HG02759 (cell line): Measurements from ENCODE around the gene IQGAP3.

ENCODE experiments used
- ATAC-seq: cut with Tn5 transposase; IDR thresholded peaks from one replicate; pipeline ENCODE4 v1.9.1; 2021; ENCODE audit warnings: mild to moderate bottlenecking, moderate library complexity; ENCODE audit not compliant: unreplicated experiment

Gene IQGAP3

DNA sequence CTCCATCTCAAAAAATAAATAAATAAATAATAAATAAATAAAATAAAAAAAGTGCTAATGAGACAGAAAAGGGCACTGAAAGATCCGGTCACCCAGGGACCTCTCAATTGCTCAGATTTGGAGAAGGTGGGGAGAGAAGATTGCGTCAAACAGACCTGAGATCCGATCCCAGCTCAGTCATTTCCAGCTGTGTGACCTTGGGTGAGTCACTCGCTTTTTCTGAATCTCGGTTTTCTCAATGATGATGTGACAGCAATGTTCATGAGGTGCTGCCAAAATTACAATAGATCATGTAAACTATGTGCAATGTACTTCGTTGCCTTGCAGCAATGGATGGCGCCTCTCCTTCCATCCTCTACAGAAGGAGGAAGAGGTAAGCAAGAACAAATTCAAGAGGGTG lies 60.7 kb downstream of the IQGAP3 start:
- no peak for ATAC-seq

DNA sequence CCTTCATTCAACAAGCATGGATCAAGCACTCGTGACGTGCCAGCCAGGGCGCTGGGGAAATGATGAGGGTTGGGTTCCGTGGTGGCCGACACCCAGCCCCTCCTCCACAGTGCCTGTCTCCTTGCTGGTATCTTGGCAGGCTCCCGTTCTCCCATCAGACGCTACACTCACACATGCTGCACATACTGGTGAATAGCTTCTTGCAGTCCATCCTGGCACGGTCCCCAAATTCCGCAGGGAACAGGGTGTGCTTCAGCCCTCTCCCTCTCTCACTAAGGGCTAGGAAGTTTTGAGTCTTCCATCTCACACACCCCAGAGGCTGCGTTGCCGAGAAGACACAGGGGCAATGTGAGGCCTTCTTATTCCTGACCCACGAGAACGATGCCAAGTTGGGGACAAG lies 61.7 kb downstream of the IQGAP3 start:
- ATAC-seq, result no peak

DNA sequence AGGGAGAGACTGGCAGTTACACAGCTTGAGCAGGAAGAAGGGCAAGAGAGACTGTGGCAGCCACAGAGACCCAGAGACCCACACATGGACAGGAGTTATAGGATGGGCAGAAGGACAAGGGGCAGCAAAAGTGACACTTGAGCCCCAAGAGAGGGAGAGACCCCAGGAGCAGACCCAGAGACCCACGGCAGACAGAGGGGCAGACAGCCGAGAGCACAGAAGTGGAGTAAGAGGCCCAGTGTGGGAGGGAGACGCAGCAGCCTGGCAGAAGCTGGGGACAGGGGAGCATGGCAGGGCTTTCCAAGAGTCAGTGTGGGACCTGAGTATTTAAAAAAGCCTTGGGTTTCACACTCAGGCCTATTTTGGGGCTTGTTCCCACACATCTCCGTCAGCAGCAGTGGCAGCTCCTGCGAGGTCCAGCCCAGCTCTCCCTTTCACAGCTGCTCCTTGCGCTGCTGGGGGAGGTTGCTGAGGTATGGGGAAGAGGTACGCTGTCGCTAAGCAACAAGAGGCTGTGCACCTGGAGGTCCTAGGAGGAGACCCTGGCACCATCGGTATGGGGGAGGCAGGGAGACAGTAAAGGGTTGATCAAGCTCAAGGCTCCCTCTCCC lies 62.8 kb downstream of the IQGAP3 start:
- ATAC-seq, result no peak

DNA sequence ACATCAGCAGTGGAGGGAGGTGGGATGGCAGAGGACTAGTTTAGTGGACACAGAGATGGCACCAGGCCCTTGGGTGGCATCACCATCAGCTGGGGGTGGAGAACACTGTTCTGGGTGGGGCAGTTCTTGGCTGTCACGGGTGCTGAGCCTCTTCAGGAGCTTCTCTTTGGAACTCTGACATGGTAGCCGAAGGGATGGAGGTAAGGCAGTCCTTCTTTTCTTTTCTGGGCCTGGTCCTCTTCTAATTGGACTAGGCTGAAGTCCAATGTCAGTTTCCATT lies 63.5 kb downstream of the IQGAP3 start:
- ATAC-seq, result no peak

DNA sequence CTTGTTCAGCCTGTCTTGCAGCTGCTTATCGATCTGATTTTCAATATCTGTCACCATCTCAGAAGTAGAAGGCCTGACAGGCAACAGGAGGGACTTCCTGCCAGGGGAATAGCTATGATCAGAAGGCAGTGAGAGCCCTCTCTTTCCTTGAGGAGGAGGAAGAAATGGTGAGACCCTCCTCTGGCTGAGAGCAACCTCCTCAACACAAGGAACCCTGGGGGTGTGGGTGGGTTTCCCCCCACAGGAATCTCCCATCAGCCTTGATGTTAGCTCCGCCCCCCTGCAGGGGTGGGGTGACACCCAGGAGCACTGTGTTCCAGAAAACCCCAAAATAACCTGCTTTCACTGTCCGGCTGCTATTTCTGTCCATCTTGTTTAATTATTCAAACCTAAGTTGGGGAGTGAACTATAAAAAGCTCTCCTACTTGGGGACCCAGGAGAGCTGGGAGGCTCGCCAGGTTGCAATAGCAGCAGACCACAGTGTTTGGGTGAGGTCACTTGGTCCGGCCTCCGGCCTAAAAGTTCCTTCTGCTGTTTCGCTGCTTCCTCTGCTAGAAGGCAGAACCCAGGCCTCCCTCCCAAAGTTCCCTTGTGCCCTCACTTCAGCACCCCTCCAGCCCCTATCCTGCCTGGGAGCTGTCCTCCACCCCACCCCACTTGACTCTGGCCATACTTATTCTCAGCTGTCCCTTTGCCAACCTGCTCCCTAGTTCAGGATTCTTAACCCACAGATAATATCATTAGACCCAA lies 64.0 kb downstream of the IQGAP3 start:
- no peak for ATAC-seq

DNA sequence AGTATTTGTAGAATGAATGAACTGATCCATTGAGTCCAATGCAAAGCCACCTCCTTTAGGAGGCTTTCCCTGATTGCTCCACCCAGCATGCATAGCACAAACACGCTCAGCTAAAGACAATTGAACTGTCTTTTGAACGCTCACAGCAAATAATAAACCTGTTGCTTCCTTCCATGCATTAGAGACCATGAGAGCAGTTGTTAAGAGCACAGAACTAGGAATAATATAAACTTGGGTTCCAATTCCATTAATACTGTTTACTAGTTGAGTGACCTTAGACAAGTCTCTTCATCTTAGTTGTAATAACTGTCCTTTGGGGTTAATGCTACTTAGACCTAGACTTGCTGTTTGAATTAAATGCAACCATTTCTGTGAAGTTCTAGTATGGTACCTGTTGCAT lies 65.9 kb downstream of the IQGAP3 start:
- no peak for ATAC-seq

DNA sequence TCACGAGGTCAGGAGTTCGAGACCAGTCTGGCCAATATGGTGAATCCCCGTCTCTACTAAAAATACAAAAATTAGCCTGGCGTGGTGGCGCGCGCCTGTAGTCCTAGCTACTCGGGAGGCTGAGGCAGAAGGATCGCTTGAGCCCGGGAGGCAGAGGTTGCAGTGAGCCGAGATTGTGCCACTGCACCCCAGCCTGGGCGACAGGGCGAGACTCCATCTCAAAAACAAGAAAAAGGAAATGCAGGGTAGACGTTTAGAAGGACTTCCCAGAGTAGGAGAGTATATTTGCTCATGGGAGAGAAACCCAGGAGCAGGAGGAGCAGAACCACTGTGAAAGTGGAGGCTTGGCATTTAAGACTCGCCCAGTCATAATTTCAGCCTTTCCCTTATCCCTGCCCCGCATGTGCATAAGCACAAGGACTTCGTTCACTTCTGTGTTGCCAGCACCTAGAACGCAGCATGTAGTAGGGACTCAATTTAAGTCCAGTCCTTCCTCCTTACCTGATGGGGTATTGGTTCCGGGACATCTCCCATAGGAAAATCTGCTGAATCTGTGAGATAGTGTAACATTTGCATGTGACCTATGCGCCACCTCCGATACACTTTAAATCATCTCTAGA lies 66.6 kb downstream of the IQGAP3 start:
- ATAC-seq, result no peak

DNA sequence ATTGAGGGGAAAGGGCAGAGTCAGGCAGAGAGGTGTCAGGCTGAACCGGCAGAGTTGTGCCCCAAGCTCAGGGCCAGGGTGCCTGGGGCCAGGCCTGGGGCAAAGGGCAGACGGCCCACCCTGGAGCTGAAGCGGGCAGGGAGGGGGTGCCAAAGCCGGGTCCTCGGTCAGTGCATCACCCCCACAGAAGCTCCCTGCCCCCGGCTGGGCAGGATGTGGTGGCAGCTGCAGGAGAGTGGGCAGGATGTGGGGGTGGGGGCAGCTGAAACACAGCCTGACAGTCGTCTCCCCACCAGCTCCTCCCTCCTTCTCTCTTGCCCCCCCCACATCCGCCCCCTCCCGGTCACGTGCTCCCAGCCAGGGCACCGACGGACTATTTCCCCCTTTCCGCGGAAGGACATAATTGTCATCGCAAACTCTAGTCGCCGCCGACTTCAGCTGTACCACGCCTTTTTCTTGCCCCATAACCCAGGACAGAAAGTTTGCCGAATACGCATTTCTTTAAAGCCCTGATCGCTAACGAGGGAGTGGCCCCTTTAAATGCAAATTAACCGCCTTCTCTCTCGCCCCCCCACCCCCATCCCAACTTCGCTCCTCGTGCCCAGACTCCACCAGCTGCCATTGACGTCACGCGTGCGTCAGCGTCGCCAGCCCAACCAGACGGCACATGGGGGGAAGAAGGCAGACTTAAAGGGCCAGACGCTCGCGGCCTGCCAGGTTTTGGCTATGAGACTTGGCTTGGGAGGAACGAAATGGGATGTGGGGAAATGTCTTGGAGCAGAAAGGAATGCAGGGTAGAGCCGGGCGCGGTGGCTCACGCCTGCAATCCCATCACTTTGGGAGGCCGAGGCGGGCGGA lies 67.3 kb downstream of the IQGAP3 start:
- peak; percentile 39 for ATAC-seq

DNA sequence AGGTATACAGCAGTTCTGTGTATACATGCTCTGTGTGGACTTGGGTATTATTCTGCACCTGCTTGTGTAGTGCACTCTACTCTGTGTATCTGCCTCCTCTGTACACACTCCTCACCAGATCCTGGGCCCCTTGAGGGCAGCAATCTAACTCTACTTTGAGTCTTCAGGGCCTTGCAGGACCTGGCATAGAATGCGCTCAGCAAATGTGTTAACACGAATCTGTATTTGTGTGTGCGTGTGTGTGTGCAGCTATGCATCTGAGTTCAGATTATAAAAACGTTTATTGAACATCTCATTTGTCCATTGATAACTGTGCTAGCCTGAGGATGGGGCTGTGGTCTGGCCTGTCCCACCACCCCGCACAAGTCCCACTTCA lies 67.9 kb downstream of the IQGAP3 start:
- ATAC-seq, result no peak

DNA sequence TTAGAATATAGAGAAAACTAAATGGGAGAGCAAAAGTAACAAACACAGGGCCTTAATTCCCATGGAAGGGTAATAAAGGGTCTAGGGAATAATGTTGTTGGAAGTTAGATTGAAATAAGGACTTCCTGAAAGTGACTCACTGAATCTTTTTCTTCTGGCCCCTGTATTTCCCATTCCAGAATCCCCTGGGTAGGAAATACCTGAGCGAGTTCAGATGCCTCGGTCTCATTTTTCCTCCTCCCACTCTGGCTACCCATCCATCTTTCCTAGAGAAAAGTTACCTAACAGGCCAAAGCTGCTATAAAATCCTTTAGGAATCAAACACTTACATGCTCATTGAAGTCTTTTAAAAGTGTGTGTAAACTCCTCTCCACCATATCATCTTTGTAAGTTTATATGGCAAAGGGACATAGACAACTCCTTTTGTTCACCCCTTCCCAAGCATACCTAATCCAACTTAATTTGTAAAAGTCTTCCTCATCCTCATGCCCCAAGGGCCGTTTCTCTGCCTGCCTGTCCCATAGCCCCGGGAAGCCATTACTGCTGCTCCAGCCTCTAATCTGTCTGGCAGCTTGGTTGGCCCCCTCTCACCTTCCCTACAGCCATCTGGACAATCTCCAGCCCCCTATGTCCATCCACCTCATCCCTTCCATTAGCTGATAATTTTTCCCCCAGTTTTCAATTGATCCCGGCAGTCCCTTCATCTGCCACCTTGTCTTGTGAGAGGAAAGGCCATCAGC lies 68.5 kb downstream of the IQGAP3 start:
- ATAC-seq, result no peak

DNA sequence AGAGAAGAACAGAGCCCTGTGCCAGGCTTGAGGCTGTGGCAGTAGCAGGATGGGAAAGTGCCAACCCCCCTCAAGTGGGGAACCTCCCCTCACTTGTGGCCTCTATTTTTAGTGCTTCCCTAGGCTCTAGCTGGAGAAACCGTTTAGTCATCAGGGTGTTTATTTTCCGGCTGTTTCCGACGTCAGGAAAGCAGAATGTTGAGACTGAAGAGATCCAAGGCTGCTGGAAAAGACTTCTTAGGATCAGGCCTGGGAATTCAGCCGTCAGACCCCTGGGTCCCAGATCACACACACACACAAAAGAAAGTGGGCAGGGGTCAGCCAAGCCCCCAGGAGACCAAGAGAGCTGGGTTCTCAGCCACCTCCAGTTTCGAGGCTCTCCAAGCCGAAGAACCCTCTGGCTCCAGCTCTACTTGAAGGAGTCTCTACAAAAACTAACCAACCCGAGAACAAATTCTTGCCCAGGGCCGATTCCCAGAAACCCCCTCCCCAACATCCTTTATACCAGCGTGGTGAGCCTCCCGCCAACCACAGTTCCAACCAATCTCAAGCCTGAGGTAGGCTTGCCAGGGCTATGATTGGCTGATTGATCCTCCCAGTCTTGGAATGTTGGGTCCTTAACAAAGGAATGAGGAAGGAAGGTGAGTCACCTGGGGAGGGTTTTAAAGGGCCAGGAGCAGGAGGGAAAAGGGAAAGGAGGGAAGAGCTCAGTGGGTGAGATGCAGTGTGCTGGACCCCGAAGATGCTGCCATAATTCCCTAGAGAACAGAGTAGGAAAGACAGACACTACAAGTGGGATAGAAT lies 69.3 kb downstream of the IQGAP3 start:
- no peak for ATAC-seq

DNA sequence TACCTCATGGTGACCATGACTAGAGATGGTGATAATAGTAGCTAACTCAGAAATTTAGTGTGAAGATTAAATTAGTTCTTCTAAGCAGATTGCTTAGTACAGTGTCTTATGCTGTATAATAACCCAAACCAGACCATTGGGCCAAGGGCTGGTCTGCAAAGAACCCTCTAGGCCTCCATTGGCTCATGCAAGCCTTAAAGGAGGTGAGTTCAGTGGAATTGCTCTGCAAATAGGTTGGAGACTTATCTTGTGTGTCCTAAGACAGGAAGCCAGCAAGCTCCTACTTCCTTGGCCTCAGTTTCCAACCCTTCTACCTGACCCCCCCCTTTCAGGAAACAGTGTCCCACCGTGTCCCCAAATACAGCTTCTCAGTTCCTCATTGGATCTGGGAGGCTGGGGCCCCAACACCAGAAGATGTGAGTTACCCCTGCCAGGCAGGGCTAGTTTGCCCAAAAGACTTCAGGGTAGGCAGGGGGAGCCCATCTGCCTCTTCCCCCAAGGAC lies 69.9 kb downstream of the IQGAP3 start:
- no peak for ATAC-seq

DNA sequence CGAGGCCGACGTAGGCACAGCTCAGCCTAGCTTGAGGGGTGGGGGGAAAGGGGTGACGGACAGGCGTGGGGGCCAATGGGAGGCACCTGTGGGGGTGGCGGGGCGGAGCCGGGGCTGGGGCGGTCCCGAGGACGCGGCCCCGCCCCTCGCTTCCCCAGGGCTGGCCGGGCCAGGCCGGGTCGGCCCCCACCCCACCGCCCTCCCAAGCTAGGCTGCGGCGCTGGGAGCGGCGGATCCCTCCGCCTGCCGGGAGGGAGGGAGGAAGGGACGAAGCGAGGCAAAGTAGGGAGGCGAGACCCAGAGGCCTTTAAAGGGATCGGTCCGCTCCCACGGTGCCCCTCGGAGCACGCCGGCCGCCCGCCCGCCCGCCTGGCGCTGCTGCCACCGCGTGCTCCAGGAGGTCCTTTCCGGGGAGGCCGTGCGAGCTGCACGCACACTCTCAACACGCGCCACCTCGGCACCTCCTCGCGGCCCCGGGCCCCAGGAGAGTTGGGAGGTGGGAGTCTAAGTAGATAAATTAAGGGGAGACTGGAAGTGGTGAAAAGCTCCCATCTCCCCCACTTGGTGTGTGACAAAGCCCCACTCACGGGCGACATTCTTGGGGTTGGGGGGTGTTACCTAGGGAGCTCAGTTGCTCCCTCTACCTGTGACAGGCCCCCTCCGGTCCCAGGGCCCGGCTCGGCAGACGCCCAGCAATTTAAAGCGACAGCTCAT lies 71.4 kb downstream of the IQGAP3 start:
- ATAC-seq, result peak; percentile 58

DNA sequence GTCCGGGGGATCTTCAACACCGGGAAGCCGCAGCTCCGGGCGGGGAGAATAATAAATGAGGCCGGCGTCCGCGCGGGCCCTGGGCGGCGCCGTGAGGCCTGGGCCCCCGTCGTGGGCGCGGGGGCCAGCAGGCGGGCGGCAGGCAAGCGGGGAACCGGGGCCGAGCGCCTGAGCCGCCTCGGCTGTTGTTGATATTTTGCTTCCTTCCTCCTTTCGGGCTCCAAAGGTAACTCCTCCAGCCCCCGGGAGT lies 71.9 kb downstream of the IQGAP3 start, which contains the start of gene MEF2D:
TSS of gene MEF2D (minus strand) at position 233 of the 250 bp plus-strand sequence. CDS start 17,483 bp downstream, outside the sequence.
- no peak for ATAC-seq

DNA sequence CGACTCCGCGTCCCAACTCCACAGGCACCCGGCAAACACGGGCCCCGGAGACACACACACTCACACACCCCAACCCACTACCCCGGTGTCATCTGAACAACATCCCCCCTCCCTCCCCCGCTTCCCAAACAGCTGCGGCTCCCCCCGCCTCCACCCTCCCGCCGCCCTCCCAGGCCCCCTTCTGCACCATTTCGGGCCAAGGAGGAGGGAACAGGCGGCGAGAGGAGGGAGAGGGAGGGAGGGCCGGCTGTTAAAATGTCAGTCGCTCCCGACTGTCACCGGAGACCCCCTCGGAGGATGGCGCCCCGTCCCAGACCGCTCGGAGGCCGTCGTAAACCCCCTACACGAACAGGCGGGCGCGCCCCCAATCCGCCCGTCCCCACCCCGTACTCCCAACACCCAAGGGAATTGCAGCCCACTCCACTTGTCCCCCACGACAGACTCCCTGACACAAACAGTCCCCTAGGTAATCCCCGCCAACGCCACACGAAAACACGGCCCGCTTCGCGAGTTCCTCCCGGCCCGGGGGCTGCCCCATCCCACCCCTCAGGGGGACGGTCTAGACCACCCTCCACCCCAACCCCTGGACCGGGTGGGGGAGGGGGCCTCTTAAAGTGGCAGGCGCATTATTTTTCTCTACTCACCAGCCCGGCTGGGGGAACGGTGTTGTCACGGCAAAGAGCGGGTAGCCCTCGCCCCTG lies 72.4 kb downstream of the IQGAP3 start:
- ATAC-seq, result peak; percentile 8

DNA sequence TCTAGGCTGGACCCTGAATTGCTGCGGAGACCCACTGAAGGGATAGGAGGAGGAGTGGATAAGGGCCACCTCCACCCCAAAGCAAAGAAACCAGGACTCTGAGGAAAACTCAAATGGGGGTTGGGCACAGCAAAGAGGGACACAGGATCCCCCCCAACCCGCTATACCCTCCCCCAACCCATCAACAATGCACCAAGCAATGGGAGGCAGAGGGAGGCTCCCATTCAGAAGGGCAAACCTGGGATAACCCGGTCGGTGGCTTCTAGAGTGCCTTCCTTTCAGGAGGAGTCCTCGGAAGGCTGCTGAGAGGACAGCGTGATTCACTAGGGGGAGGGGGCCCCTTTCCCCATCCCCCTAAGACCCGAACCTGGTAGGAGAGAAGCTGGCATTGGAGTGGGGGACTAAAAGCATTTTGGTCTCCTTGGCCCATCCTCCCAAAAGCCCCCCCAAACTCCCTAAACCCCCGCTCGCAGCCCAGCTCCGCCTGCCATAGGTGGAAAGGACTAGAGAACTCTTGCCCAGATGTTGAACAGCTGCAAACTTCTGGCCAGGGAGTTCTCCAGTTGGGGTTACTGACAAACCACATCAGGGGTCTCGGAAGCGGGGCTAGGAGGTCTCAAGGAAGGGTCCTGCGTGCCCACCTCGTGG lies 73.0 kb downstream of the IQGAP3 start:
- ATAC-seq, result no peak

DNA sequence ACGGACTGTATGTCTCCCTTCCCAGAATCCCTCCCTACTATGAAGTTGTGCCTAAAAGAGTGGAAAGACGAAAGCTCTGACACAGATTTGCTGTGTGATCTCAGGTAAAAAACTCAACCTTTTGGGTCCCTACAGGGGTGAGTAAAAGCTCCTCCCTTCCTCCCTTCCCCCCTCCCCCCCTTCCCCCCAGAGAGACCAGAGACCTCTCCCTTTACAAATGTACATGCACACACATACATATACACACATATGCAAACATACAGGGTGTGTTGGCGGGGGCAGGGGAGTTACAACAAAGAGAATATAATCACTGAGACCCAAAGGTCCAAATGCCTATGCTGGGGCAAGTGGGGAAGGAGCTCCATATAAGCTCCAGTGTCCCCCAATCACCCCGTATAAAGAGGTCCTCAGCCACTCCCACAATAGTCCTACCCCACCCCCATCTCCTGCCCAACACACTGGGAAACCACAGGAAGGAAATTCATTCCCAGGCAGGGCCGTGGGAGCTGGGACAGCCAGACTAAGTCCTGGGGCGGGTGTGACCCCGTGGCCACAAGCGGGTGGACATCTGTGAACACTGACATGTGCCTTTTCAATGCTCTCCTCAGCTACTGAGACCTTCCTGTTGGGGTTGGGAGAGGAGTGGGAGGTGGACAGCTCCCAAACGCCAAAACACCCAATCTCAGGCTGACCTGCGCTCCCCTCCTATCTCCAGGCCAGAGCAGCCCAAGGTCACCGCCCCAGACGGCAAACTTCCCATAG lies 73.8 kb downstream of the IQGAP3 start:
- no peak for ATAC-seq
